ENCODE results near the gene UGGT2.

GRCh38 chr13:96002322-96003131 is 50.7 kb downstream of the UGGT2 start:
- TF ChIP-seq CTCF (IDR thresholded peaks at IDR 0.05) (no peak), EZH2 (IDR thresholded peaks at IDR 0.05; ENCODE audit: borderline replicate concordance, insufficient read depth, low read depth, low read length, poor library complexity, severe bottlenecking) (no peak)
